WTC11 (cell line): ENCODE measurements around the gene PLXNC1. TPM values are rescaled to one million over a fixed set of nuclear protein-coding genes. Genes with fewer than 3 reads are reported as not detected.

Experiments used
- ATAC-seq: fragments of 200-7000 bp; cut with Tn5 transposase; 2 replicates; pipeline ENCODE4 v1.10.0; 2021; ENCODE audit warnings: mild to moderate bottlenecking, moderate library complexity
- CTCF ChIA-PET: fragments of 300-600 bp; sonication (Branson Sonifier 250); formaldehyde crosslinking; loops from one replicate; lab custom pipeline; 2021; ENCODE audit warnings: antibody characterized with exemption; lab: Charles Lee
- POLR2A ChIA-PET: fragments of 350-600 bp; sonication (Branson Sonifier 250); formaldehyde crosslinking; loops from one replicate; lab custom pipeline; 2021; ENCODE audit warnings: antibody characterized with exemption; lab: Charles Lee
- DNase-seq: peaks from one replicate; pipeline ENCODE4 v3.0.0; 2021; ENCODE audit warnings: low spot score
- H3K27ac Mint-ChIP-seq: 2 replicates; pipeline ENCODE4 v1.8.0; 2021; ENCODE audit warnings: mixed read lengths
- H3K27me3 Mint-ChIP-seq: 2 replicates; pipeline ENCODE4 v1.8.0; 2021; ENCODE audit warnings: low read depth, mild to moderate bottlenecking, moderate library complexity, mixed read lengths
- H3K36me3 Mint-ChIP-seq: 2 replicates; pipeline ENCODE4 v1.8.0; 2021; ENCODE audit warnings: mixed read lengths
- H3K4me1 Mint-ChIP-seq: 2 replicates; pipeline ENCODE4 v1.8.0; 2022; ENCODE audit warnings: mixed read lengths
- H3K4me3 Mint-ChIP-seq: 2 replicates; pipeline ENCODE4 v1.8.0; 2021; ENCODE audit warnings: mild to moderate bottlenecking, moderate library complexity, mixed read lengths
- H3K9me3 Mint-ChIP-seq: 2 replicates; pipeline ENCODE4 v1.8.0; 2021; ENCODE audit warnings: mixed read lengths
- ATF2 ChIP-seq: sonication (generic); formaldehyde crosslinking; IDR thresholded peaks from 2 replicates; pipeline ENCODE4 v1.8.1; 2022; ENCODE audit warnings: low read depth, missing genetic modification reagents, borderline replicate concordance
- ATF6 ChIP-seq: sonication (generic); formaldehyde crosslinking; IDR thresholded peaks from 2 replicates; pipeline ENCODE4 v1.8.1; 2023; ENCODE audit warnings: mild to moderate bottlenecking, missing genetic modification reagents
- CDX4 ChIP-seq: fragments of 250-450 bp; sonication (Bioruptor Pico); IDR thresholded peaks from 2 replicates; pipeline ENCODE4 v1.9.0; 2021; ENCODE audit warnings: moderate library complexity, mild to moderate bottlenecking, inconsistent platforms, borderline replicate concordance
- CREM ChIP-seq: sonication (generic); formaldehyde crosslinking; IDR thresholded peaks from 2 replicates; pipeline ENCODE4 v1.8.1; 2022; ENCODE audit warnings: mild to moderate bottlenecking, missing genetic modification reagents, moderate library complexity
- E2F1 ChIP-seq: sonication (generic); formaldehyde crosslinking; IDR thresholded peaks from 2 replicates; pipeline ENCODE4 v1.8.0; 2022; ENCODE audit warnings: mild to moderate bottlenecking, missing genetic modification reagents
- FOXK1 ChIP-seq: sonication (generic); formaldehyde crosslinking; IDR thresholded peaks from 2 replicates; pipeline ENCODE4 v1.8.0; 2022; ENCODE audit warnings: mild to moderate bottlenecking, moderate library complexity, missing genetic modification reagents
- FOXP1 ChIP-seq: sonication (generic); formaldehyde crosslinking; IDR thresholded peaks from 2 replicates; pipeline ENCODE4 v1.8.0; 2022; ENCODE audit warnings: missing genetic modification reagents, mild to moderate bottlenecking, moderate library complexity, borderline replicate concordance
- FOXP4 ChIP-seq: sonication (generic); formaldehyde crosslinking; IDR thresholded peaks from 2 replicates; pipeline ENCODE4 v1.8.0; 2022; ENCODE audit warnings: mild to moderate bottlenecking, missing genetic modification reagents
- GRHL2 ChIP-seq: fragments of 250-450 bp; sonication (Bioruptor Pico); IDR thresholded peaks from 2 replicates; pipeline ENCODE4 v1.8.0; 2022; ENCODE audit warnings: mild to moderate bottlenecking, moderate library complexity; ENCODE audit not compliant: insufficient replicate concordance, severe bottlenecking
- GTF2I ChIP-seq: fragments of 250-450 bp; sonication (Bioruptor Pico); conservative IDR thresholded peaks from 2 replicates; pipeline ENCODE4 v1.4.0; 2021; ENCODE audit warnings: mild to moderate bottlenecking
- MAX ChIP-seq: sonication (generic); formaldehyde crosslinking; IDR thresholded peaks from 2 replicates; pipeline ENCODE4 v1.8.0; 2022; ENCODE audit warnings: mild to moderate bottlenecking, missing genetic modification reagents
- MYBL2 ChIP-seq: sonication (generic); formaldehyde crosslinking; IDR thresholded peaks from 2 replicates; pipeline ENCODE4 v1.8.1; 2023; ENCODE audit warnings: mild to moderate bottlenecking, moderate library complexity, missing genetic modification reagents
- NR2C2 ChIP-seq: sonication (generic); formaldehyde crosslinking; IDR thresholded peaks from 2 replicates; pipeline ENCODE4 v1.8.0; 2022; ENCODE audit warnings: mild to moderate bottlenecking, missing genetic modification reagents
- PRDM15 ChIP-seq: sonication (generic); formaldehyde crosslinking; IDR thresholded peaks from 2 replicates; pipeline ENCODE4 v1.8.0; 2022; ENCODE audit warnings: missing genetic modification reagents
- TP53 ChIP-seq: sonication (generic); formaldehyde crosslinking; IDR thresholded peaks from 2 replicates; pipeline ENCODE4 v1.8.1; 2023; ENCODE audit warnings: mild to moderate bottlenecking, missing genetic modification reagents
- ZNF138 ChIP-seq: sonication (generic); formaldehyde crosslinking; conservative IDR thresholded peaks from 2 replicates; pipeline ENCODE4 v1.8.1; 2022; ENCODE audit warnings: mild to moderate bottlenecking, moderate library complexity, missing genetic modification reagents
- ZNF219 ChIP-seq: sonication (generic); formaldehyde crosslinking; IDR thresholded peaks from 2 replicates; pipeline ENCODE4 v1.8.0; 2023; ENCODE audit warnings: missing genetic modification reagents, mild to moderate bottlenecking, borderline replicate concordance
- ZNF232 ChIP-seq: sonication (generic); formaldehyde crosslinking; IDR thresholded peaks from 2 replicates; pipeline ENCODE4 v1.8.0; 2022; ENCODE audit warnings: mild to moderate bottlenecking, missing genetic modification reagents
- ZNF416 ChIP-seq: fragments of 250-450 bp; sonication (Bioruptor Pico); IDR thresholded peaks from 2 replicates; pipeline ENCODE4 v1.9.0; 2021; ENCODE audit warnings: mild to moderate bottlenecking, inconsistent platforms
- ZNF532 ChIP-seq: fragments of 250-450 bp; sonication (Bioruptor Pico); IDR thresholded peaks from 2 replicates; pipeline ENCODE4 v1.9.0; 2021; ENCODE audit warnings: mild to moderate bottlenecking, borderline replicate concordance
- total RNA-seq: library from RNA; stranded (reverse); gene quantifications from 3 replicates; pipeline ENCODE4 v1.2.3, GENCODE V29; 2021

PLXNC1 gene
- total RNA-seq, 1 experiment from 2014 or later, result 3.1 TPM

- Mint-ChIP-seq H3K27me3 (no peaks in the 10 kb centered on the region; the same call in none of the 2 replicates), H3K4me3 (no peak overlapping the region), H3K9me3 (peaks cover 67% of the 10 kb centered on the region), H3K36me3 (peaks cover 79% of the 10 kb centered on the region), H3K4me1 (no peaks in the 10 kb centered on the region), H3K27ac (no peak overlapping the region)
- ChIA-PET POLR2A (no interaction called here), CTCF (no interaction called here)
- no peak for TF ChIP-seq GRHL2 (CRISPR knock-in tag)
- no peak for TF ChIP-seq ZNF416 (CRISPR knock-in tag)
- no peak for TF ChIP-seq FOXK1
- no peak for TF ChIP-seq FOXP4 (CRISPR knock-in tag)
- TF ChIP-seq CDX4 (CRISPR knock-in tag), result no peak
- TF ChIP-seq NR2C2 (CRISPR knock-in tag), result no peak
- TF ChIP-seq GTF2I (CRISPR knock-in tag), result no peak
- TF ChIP-seq ZNF138, result no peak
- no peak for TF ChIP-seq MAX
- no peak for TF ChIP-seq ZNF219
- no peak for TF ChIP-seq MYBL2
- no peak for TF ChIP-seq TP53
- no peak for TF ChIP-seq E2F1 (CRISPR knock-in tag)
- no peak for DNase-seq
- no peak for ATAC-seq
These were observed 171.7 kb downstream of the PLXNC1 start for GRCh38 chr12:94320109-94320508.

GRCh38 chr12:94322346-94322745, 174.0 kb downstream of the PLXNC1 start:
- Mint-ChIP-seq H3K4me1 (no peaks in the 10 kb centered on the region), H3K4me3 (no peak overlapping the region), H3K27ac (no peak overlapping the region), H3K36me3 (peaks cover 78% of the 10 kb centered on the region), H3K9me3 (peaks cover 60% of the 10 kb centered on the region), H3K27me3 (no peaks in the 10 kb centered on the region; the same call in none of the 2 replicates)
- DNase-seq, result no peak
- no peak for ATAC-seq
- ChIA-PET POLR2A (interaction anchor here (0.5 kb wide), 1 partner anchor 15 kb away, joined by 5 read pairs; no protein-coding TSS in a partner anchor), CTCF (no interaction called here)
- TF ChIP-seq PRDM15 (CRISPR knock-in tag) (no peak), ATF2 (no peak), CREM (CRISPR knock-in tag) (no peak), ZNF232 (no peak), ATF6 (CRISPR knock-in tag) (no peak), GRHL2 (CRISPR knock-in tag) (no peak), ZNF138 (no peak), ZNF532 (CRISPR knock-in tag) (no peak), FOXP1 (no peak)
